IPS-18c (cell line): ENCODE measurements around the gene PPP2R2C.

ENCODE experiments used
- H3K4me3 ChIP-seq: 2 replicates; pipeline ENCODE4 v1.7.0; 2013; ENCODE audit warnings: low read depth, mild to moderate bottlenecking, low read length, moderate library complexity; ENCODE audit not compliant: insufficient read depth
- H3K9me3 ChIP-seq: one replicate; pipeline ENCODE4 v1.6.1; 2013; ENCODE audit warnings: mild to moderate bottlenecking, low read length, moderate library complexity; ENCODE audit not compliant: control insufficient read depth, insufficient read depth

Gene PPP2R2C

GRCh38 chr4:6472387-6473263 is at the start of gene PPP2R2C:
PPP2R2C (minus strand) TSS chr4:6472614; CDS start chr4:6472229, 385 bp downstream.
- H3K4me3 ChIP-seq: peak within 1 kb of the TSS; percentile 58

GRCh38 chr4:6520978-6521377 is 48.6 kb upstream of the PPP2R2C start:
- no peak overlapping the region for H3K4me3 ChIP-seq

More at GRCh38 chr4:6472387-6473263, at the start of gene PPP2R2C:
- H3K9me3 ChIP-seq: no peaks in the 10 kb centered on the region

GRCh38 chr4:6520051-6520636 is 47.7 kb upstream of the PPP2R2C start:
- no peak overlapping the region for H3K4me3 ChIP-seq
- no peaks in the 10 kb centered on the region for H3K9me3 ChIP-seq

More at GRCh38 chr4:6520978-6521377, 48.6 kb upstream of the PPP2R2C start:
- H3K9me3 ChIP-seq: no peaks in the 10 kb centered on the region

GRCh38 chr4:6517171-6517570 is 44.8 kb upstream of the PPP2R2C start:
- no peak overlapping the region for H3K4me3 ChIP-seq

GRCh38 chr4:6516762-6517161 is 44.3 kb upstream of the PPP2R2C start:
- Histone ChIP-seq H3K9me3 (no peaks in the 10 kb centered on the region), H3K4me3 (no peak overlapping the region)

More at GRCh38 chr4:6517171-6517570, 44.8 kb upstream of the PPP2R2C start:
- no peaks in the 10 kb centered on the region for H3K9me3 ChIP-seq

GRCh38 chr4:6516281-6516680 is 43.9 kb upstream of the PPP2R2C start:
- no peaks in the 10 kb centered on the region for H3K9me3 ChIP-seq
- no peak overlapping the region for H3K4me3 ChIP-seq

GRCh38 chr4:6513678-6514077 is 41.3 kb upstream of the PPP2R2C start:
- H3K4me3 ChIP-seq: no peak overlapping the region
- no peaks in the 10 kb centered on the region for H3K9me3 ChIP-seq

GRCh38 chr4:6509587-6509986 is 37.2 kb upstream of the PPP2R2C start:
- Histone ChIP-seq H3K4me3 (no peak overlapping the region), H3K9me3 (peaks cover 3% of the 10 kb centered on the region)

GRCh38 chr4:6507345-6507744 is 34.9 kb upstream of the PPP2R2C start:
- Histone ChIP-seq H3K4me3 (no peak overlapping the region), H3K9me3 (peaks cover 3% of the 10 kb centered on the region)

GRCh38 chr4:6506616-6507140 is 34.3 kb upstream of the PPP2R2C start:
- H3K4me3 ChIP-seq: no peak overlapping the region
- peaks cover 3% of the 10 kb centered on the region for H3K9me3 ChIP-seq

- peaks cover 3% of the 10 kb centered on the region for H3K9me3 ChIP-seq
- H3K4me3 ChIP-seq: no peak overlapping the region
Observed at GRCh38 chr4:6504900-6505496, 32.6 kb upstream of the PPP2R2C start.

GRCh38 chr4:6502747-6503465 is 30.5 kb upstream of the PPP2R2C start:
- H3K9me3 ChIP-seq: peaks cover 3% of the 10 kb centered on the region

GRCh38 chr4:6502147-6502546 is 29.7 kb upstream of the PPP2R2C start:
- no peak overlapping the region for H3K4me3 ChIP-seq
- peaks cover 3% of the 10 kb centered on the region for H3K9me3 ChIP-seq

More at GRCh38 chr4:6502747-6503465, 30.5 kb upstream of the PPP2R2C start:
- no peak overlapping the region for H3K4me3 ChIP-seq

- no peak overlapping the region for H3K4me3 ChIP-seq
- peaks cover 3% of the 10 kb centered on the region for H3K9me3 ChIP-seq
Observed at GRCh38 chr4:6501171-6501570, 28.8 kb upstream of the PPP2R2C start.

- no peak overlapping the region for H3K4me3 ChIP-seq
- H3K9me3 ChIP-seq: peaks cover 3% of the 10 kb centered on the region
Observed at GRCh38 chr4:6500481-6501140, 28.2 kb upstream of the PPP2R2C start.

- Histone ChIP-seq H3K4me3 (no peak overlapping the region), H3K9me3 (no peaks in the 10 kb centered on the region)
Observed at GRCh38 chr4:6499238-6499600, 26.8 kb upstream of the PPP2R2C start.
